H54 (cell line): ENCODE results near the gene DDX51.

Source experiments
- DNase-seq: peaks from one replicate; pipeline ENCODE4 v3.0.0; 2011; ENCODE audit warnings: low spot score, mixed read lengths; ENCODE audit not compliant: insufficient read length
- FAIRE-seq: peaks from 3 replicates; lab custom pipeline; 2011; peaks lifted over from hg19 to GRCh38; lab: Jason Lieb, UNC
- POLR2A ChIP-seq: IDR thresholded peaks from 2 replicates; pipeline ENCODE4 v1.6.1; 2011; ENCODE audit warnings: low read depth, mild to moderate bottlenecking, low read length

The DDX51 gene

GRCh38 chr12:132182711-132183365 is 38.7 kb upstream of the DDX51 start:
- no peak for DNase-seq
- no peak for FAIRE-seq
- TF ChIP-seq POLR2A: no peak

GRCh38 chr12:132182206-132182710 is 38.1 kb upstream of the DDX51 start:
- no peak for FAIRE-seq
- TF ChIP-seq POLR2A: no peak
- DNase-seq: no peak

GRCh38 chr12:132181570-132182200 is 37.6 kb upstream of the DDX51 start:
- no peak for FAIRE-seq
- TF ChIP-seq POLR2A: no peak
- DNase-seq: no peak

GRCh38 chr12:132180648-132181546 is 36.8 kb upstream of the DDX51 start:
- DNase-seq (no peak), FAIRE-seq (no peak)
- TF ChIP-seq POLR2A: no peak

- DNase-seq (no peak), FAIRE-seq (no peak)
- no peak for TF ChIP-seq POLR2A
Measured at GRCh38 chr12:132179431-132180362, 35.6 kb upstream of the DDX51 start.

- FAIRE-seq: no peak
- no peak for DNase-seq
- TF ChIP-seq POLR2A: no peak
Measured at GRCh38 chr12:132178801-132179401, 34.8 kb upstream of the DDX51 start.

GRCh38 chr12:132178316-132178715 is 34.2 kb upstream of the DDX51 start:
- FAIRE-seq (no peak), DNase-seq (no peak)
- no peak for TF ChIP-seq POLR2A

GRCh38 chr12:132176920-132177551 is 32.9 kb upstream of the DDX51 start:
- FAIRE-seq: no peak
- no peak for TF ChIP-seq POLR2A
- DNase-seq: no peak

- FAIRE-seq (no peak), DNase-seq (no peak)
- no peak for TF ChIP-seq POLR2A
Measured at GRCh38 chr12:132176385-132176919, 32.3 kb upstream of the DDX51 start.

- FAIRE-seq: no peak
- no peak for DNase-seq
- TF ChIP-seq POLR2A: no peak
Measured at GRCh38 chr12:132175496-132176384, 31.6 kb upstream of the DDX51 start.

- TF ChIP-seq POLR2A: no peak
- DNase-seq: no peak
- FAIRE-seq: no peak
Measured at GRCh38 chr12:132174839-132175490, 30.8 kb upstream of the DDX51 start.
